Activated CD4-positive, alpha-beta T cell treated with anti-CD3 and anti-CD28 coated beads, Interleukin-2, amount 50 U/mL, for 48 hours (primary cell): ENCODE measurements around the gene OTX2.

Experiments used
- DNase-seq, 2 experiments: peaks; one replicate each; pipeline ENCODE4 v3.0.0-alpha.2; 2020

The OTX2 gene

DNA sequence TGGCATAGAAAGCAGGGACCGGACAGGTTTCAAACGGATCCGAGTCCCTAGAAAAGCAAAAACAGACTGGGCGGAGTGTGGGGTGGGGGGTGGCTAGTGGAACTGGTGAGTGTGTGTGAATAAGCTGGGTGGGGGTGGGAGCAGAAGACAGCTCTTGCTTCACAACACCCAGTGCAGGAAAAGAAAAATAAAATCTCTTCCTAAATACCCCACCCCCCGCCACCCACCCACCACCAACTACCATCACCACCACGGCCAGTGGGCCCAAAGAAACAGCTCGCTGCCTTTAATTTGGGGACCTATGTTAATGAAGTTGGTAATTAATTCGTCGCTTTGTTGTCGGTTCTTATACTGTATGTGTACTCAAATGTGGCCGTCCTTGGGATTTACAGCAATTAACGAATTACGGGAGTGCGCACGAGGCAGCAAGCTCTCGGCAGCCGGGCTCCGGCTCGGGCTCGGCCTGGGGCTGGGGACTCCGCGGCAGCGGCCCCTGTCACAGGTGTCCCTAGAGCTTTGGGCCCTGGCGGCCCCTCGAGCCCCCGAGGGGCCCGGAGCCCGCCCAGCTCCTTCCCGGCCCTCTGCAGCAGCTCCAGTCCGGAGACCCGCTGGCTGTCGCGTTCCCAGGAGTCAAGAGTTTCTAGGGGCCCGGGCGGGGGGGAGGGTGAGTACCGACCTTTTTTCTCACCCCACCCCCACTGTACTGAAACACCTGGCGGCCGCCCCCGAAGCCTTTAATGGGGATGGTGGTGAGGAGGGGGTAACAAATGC, 1.5 kb upstream of the OTX2 start:
- no peak for DNase-seq

DNA sequence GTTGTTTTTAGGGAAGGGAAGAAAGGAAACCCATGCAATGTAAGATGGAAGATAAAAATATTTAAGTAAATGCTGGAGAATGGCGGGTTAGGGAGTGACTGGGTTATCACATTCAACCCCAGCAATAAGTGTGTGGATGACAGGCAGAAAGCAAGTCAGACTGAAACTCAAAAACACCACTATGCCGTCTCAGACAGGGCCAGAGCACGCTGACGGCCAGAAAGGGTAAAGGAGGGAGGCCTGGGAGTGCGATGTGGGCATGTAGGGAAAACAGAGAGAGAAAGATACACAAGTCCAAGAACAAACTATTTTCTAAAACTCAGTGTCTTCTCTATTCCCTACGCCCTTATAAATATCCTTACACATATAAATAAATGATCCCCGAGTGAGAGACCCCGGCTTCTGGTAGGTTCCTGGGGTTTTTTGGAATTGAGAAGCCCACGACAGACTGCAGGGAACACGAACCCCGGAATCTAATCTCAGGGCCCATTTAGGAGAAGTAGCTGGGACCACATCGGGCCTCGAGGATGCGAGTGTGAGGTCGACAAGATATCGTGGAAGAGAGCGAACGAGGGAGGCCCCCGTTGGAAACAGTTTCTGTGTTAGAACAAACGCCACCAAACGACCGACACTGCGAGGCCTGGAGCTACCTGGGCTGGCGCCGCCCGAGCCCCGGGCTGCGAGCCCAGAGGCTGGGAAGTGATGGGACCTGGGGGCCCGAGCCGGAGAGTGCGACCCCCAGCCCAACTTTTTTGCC, 735 bp upstream of the OTX2 start:
- no peak for DNase-seq

DNA sequence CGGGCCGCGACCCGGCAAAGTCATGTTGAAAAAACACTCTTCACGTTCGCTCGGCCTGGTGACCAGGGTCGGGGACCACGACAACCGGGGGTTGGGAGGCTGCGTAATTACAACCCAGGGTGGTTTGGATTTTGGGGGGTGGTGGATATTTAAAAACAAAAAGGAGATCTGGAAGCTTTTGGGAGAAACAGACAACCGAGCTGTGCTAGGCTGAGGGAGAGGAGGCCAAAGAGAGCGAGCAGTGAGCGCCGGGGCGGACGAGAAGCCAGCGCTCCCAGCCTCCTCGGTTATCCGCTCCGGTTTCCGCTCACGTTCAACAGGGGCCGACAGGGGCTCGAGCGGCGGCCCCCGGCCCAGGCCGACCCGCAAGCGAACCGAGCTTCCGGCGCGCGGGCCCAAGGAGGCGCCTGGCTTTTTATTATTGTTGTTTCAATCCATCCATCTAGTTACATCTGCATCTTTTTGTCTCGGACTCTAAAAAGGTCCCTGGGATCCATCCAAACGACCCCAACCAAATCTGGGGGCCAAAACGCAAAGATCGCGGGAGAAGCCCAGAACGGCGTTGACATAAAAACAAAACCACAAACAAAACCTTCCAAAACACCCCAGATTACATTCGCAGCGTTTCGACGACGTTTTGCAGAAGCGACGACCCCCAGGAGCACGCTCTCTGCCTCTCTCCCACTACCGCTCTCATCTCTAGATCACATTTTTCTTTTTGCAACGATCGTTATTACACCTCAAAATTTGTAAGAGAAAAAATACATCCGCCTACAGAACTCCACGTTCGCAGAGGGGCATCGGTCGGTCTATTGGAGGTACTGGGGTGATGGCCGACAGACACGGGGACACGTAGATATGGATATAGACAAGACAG, 771 bp downstream of the OTX2 start:
- no peak for DNase-seq

DNA sequence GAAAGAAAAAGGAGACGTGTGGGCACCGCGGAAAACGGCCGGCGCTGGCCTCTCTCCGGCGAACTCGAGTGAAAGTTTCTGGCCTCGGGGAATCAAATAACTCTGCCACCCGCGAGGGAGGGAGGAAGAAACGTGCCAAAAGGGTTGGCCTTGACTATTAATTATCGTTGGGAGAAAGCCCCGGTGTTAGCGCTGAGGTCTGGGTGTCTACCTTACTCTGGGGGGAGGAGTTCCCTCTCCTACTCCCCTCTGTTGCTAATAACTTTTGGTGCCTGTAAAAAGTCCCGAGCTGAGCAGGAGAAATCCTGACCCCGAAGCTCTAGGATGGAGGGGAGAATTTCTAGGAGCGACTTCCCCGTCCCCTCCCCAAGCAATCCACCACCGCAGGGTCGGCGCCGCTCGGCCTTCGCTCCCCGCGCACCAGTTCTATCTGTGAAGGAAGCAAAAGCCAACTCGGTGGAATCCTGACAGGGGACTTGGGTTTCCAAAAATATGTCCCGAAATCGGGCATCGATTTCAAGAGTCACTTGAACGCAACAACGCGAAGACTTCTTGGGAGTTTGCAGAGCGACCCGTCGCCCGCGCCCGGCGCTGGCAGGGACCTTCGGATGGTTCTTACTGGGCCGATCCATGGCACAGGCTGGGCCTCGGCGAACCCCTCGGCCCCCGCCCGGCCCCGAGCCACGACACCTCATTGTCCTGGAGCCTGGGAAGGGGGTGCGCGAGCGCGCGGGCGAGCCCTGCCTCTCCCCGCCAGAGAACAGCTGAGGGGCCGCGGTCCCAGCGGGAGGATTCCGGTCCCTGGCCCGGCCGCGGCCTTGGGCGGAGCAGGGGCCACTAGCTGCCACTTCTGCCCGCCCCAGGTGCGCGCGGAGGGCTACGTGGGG, 1.7 kb downstream of the OTX2 start:
- no peak for DNase-seq

DNA sequence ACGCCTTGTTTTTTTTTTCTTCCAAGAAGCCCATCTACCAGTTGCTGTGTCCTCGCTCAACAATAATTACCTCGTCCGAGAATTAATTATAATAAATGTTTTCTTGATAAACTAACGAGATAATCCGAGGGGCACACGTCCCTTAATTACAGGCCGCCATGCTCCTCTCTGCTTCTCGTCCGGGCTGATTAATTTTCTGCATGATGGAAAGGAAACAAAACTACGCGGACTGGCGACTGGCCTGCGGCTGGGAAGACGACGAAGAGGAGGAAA, 2.2 kb downstream of the OTX2 start:
- DNase-seq = no peak

DNA sequence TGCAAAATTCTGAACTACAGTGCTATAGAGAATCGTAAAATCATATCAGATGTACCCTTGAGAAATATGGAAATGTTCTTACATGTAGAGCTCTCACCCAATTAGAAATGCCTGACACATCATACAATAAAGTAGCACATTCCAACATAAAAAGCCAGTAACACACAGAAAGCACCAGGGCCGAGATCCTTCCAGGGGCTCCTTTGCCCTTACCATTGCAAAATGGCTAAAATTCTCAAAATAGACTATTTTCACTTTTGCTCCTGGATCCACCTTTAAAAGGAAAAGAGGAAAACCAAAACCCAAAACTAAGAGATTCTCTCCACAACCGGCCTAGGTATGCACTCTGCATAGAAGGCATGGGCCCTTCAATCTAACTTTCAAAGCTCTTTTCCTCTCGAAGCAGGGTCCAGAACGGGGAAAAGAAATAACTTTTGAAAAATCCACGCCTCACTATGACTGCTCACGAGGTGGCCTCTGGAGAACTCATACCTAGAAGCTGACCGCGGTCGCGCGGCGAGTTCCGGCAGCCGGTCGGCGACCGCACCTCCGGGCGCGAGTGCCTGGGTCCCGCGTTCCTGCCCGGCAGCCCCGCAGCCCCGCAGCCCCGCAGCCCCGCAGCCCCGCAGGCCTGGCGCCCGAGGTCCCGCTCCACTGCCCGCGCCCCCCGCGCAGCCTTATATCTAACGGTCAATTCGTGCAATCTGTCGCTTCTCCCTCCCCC, 2.7 kb downstream of the OTX2 start:
- DNase-seq = no peak

DNA sequence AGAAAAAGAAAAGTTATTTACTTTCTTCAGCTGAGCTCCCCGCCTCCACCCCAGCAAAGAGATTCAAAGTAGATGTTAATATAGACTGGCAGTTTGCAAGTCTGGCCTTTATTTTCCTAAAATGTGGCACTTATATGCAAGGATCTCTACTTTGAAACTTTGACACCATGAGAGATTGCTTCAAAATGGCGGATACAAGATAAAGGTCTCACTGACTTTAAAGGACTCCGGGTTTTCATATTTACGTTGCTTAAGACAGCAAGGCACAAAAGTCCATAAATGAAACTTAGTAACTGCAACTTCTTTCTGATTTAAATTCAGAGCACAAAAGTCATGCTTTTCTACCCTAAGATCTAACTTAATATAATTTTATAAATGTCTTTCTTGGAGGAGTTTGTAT, 3.5 kb downstream of the OTX2 start:
- no peak for DNase-seq

DNA sequence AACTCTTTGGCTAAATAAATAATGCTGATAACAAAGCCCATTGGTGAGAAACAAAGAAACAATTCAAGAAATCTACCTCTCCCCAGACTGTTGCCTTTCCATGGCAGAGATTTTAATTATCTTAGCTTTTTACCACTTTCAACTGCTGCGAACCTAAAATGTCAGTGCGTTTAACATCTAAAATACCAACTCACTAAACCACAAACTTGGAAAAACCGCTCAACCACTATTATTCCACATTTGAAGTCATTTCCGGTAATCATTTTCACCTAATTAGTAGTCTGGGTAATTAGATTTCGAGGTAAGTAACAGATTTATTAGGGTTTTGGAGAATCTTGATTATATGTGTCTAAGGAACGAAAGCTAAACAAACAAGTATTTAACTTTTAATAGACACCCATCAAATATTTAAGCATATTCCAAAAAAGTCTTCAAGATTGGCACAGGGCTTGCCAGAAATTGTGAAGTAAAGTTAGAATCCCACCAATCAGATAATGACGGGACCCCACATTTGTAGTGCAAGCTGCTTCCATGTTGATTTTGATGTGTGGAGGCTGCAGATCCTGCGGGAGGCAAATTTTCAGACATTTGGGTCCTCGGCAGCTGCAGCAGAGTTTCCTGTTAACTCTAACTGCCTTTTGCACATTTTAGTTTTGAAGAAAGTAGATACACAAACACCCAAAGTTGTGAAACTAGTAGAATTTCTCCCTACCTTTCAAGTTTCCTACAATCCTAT, 4.1 kb downstream of the OTX2 start:
- DNase-seq = no peak

DNA sequence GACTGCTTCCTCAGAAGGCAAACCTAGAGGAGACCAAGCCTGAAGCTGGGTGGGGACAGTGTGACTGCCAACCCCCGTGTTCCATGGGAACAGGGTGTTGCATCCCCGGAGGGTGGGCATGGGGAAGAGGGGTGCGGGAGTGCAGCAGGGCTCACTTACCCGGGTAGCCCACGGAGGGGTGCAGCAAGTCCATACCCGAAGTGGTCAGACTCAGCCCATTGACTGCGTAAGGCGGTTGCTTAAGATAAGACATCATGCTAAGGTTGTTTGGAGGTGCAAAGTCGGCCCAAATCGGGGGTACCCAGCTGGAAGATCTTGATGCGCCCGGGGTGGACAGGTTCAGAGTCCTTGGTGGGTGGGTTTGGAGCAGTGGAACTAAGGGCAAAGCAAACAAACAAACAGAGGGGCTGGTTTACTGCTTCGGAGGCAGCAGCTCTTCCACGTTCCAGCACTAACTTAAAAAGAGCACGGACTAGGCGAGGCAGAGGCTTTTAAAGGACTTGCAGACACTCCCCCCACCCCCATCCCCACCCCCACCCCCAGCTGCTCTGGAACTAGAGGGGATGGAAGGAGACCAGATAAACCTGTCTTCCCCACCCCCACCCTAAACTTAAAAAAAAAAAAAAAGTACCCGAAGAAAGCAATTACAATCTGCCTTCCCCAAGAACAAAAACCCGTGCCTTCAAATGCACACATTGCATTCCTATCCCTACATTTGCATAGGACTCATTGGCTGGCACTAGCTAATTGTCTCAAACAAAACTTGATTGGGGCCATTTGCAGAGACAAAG, 4.9 kb downstream of the OTX2 start:
- no peak for DNase-seq

DNA sequence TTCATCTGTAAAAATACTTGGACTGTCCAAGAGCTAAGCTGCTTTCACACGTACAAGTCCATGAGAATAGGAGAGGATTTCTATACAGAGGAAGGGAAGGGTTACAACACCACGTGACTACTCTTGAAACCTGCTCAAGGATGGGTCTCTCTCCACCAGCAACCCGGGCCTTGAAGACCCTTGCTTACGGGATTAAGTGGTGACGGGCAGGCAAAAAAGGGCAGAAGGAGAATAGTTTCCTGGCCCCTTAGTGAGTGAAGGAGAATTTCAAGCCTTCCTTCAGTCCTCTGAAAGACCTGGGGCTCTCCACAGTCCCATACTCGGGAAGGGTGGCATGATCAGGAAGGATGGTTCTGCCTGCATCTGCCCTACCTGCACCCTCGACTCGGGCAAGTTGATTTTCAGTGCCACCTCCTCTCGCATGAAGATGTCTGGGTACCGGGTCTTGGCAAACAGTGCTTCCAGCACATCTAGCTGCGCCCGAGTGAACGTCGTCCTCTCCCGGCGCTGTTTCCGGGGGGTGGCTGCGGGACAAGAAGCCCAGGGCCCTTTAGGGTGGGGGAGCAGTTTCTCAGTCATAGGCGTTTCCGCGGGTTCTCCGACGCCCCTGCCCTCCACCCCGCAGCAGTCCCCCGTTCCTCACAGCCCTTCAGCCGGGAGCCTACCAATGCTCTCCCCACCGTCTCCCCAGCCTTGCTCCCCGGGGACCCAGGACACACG, 6.3 kb downstream of the OTX2 start:
- DNase-seq = no peak

DNA sequence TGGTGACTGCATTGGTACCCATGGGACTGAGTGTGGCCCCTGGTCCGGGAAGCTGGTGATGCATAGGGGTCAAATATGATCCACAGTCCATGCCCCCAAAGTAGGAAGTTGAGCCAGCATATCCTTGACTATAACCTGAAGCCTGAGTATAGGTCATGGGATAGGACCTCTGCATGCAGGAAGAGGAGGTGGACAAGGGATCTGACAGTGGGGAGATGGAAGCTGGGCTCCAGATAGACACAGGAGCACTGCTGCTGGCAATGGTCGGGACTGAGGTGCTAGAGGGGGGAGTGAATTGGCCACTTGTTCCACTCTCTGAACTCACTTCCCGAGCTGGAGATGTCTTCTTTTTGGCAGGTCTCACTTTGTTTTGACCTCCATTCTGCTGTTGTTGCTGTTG, 8.4 kb downstream of the OTX2 start:
- DNase-seq = no peak

DNA sequence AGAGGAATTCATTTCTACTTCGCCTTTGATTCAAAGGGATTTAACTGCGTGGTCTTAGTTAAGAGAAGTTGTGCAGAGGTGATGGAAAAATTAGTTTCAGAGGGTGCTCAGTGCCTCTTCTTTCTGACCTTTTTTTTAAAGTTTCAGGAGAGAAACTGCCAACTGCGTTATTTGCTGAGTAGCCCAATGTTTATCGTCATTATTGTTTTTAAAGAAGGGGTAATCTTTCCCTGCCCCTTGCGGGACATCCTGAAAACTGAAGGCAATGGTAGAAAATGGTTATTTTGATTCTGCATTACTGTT, 11.0 kb downstream of the OTX2 start:
- no peak for DNase-seq

DNA sequence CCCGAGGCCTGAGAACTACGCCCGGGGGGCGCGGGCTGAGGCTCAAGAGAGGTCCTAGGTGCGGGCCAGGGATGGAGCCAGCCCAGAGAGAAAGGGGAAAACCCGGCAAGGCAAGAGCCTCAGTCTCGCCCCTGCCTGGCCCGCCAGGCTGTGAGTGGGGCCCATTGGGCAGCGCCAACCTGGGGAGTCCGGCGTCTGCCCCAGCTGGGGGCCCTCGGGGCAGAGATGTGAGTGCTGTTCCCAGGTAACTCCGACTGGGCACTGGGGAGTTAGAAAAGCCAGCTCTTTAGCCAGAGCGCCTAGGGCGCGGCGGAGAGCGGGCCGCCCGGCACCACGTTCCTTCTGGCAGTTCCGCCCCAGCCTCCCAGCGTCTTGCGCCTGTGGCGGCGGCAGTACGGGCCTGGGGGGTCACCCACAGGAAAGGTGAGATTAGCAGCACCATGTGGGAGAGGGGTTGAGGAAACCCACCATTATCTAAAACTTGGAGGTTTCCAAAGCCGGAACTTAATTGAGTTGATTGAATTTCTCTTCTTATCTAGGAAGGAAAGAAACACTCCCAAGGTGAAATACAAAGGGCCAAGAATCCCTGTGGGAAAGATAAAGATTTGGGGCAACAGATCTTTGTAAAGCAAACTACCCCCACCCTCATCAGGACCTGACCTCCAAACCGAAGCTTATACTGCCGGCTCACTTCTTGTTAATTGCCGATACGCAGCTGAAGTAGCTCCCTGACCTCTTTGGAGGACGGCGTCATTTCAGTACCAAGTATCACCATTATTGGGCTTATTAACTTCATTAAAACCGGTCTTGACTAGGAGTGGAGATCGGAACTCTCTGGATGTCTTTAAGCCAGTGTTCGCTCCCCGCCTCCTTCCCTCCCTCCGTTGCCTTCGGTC, 11.6 kb downstream of the OTX2 start:
- no peak for DNase-seq

DNA sequence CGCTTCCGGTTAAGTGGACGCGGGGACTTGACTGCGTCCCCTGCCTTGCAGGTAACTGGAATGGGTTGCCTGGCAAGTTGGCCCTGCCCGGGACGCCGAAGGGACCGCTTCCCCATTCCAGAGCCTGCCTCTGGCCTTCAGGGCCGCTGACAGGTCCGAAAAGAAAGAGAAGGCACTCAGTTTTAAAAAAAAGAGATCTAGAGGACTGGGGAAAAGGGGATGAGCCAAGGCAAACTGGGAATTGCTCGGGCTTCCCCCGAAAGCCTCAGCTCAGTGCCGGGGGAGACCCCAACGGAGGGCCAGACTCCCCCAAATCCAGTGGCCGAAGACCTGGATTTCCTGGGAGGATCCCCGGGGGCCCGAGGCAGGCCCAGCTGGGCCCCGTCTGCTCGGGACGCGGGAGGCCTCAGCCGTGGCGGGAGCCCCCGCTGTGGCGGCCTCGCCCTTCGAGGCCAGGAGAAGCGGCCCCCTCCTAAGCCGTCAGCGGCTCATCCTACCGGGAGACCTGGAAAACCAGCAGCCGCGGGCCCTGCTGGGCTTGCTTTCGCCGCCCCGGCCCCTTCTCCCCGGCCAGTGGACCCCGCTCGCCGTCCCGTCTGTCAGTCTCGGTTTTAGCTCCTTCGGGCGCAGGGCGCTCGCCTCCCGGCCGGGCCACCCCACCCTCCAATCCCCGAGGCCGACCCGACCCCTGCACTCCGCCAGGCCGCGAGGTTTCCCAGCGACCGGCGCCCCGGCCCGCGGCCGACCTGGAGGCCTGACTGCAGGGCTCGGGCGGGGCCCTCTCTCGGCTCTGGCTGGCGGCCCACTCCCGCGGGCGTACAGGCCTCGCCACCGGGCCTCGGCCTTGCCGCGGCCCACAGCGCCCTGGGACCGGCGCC, 12.5 kb downstream of the OTX2 start:
- no peak for DNase-seq

DNA sequence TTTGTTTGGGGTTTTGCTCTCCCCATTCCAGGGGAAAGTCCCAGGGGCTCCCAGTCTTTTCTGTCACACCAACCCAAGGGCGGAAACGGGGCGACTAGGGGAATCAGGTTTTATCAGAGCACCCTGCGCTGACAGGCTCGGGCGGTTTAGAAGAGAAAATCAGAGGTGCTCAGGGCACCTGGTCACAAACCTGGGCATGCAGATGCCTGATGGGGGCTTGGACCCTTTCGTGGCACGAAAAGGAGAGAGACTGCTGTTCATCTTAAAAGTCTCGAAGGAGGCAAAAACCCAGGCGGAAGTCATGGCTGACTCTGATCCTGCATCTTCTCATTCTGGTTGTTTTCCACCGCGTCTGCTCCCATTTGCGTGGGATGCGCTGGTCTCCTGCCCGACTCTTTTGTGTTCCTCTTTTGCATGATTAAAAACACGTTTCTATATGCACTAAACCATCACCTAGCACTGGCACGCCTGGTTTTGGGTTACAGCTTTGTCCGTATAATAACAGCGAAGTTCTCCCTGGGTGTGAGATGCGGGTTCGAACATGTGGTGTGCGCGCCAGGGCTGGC, 13.2 kb downstream of the OTX2 start:
- no peak for DNase-seq

DNA sequence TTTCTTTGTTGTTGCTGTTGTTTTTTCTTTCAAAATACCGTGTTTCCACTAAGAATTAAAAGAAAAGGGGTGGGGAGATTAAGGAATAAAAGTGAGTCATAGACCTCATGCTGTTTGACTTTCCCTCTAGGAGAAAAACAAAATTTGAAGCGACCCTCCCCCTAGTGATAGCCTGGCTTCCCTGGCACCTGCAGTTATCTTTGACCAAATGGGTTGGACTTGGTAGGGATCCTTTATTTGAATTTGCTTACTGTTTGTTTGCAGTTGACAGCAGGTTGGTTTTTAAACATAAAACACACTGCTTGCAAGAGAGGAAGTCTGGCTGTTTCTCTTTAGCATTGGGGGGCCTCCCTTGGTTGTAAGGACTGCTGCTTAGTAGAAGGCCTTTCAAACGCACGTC, 14.0 kb downstream of the OTX2 start:
- DNase-seq = no peak

DNA sequence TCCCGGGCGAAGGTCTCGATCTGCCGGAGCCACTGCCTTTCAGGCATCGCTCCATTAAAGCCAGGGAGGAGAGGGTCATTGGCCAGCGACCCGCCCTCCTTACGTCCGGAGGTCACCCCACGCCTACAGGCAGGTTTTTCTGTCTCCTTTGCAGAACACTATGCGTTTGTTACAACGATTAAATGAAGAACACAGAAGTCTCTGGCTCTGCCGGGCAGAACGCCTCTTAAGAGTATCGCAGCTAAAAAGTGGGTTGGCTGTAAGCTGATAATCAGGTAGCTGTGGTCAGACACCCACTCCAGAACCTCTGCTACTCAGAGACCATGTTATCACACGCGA, 15.0 kb downstream of the OTX2 start:
- DNase-seq = no peak
